HEK293T (cell line): ENCODE measurements around the gene PACS2.

Experiments
- ARNT ChIP-seq: fragments of 450-650 bp; IDR thresholded peaks from 2 replicates; pipeline ENCODE4 v1.6.1; 2017; ENCODE audit warnings: mild to moderate bottlenecking
- BHLHE40 ChIP-seq: fragments of 450-650 bp; IDR thresholded peaks from 2 replicates; pipeline ENCODE4 v1.6.1; 2016; ENCODE audit warnings: mild to moderate bottlenecking, moderate library complexity, borderline replicate concordance
- ELF4 ChIP-seq: fragments of 450-650 bp; IDR thresholded peaks from 2 replicates; pipeline ENCODE4 v1.6.1; 2017; ENCODE audit warnings: antibody characterized with exemption
- FOXK2 ChIP-seq: fragments of 450-650 bp; IDR thresholded peaks from 2 replicates; pipeline ENCODE4 v1.6.1; 2016; ENCODE audit warnings: mild to moderate bottlenecking
- NFRKB ChIP-seq: fragments of 450-650 bp; IDR thresholded peaks from 2 replicates; pipeline ENCODE4 v1.6.1; 2016; ENCODE audit warnings: mild to moderate bottlenecking, moderate library complexity
- SUZ12 ChIP-seq: fragments of 450-650 bp; IDR thresholded peaks from 2 replicates; pipeline ENCODE4 v1.6.1; 2016; ENCODE audit warnings: mild to moderate bottlenecking
- ZNF384 ChIP-seq: fragments of 450-650 bp; IDR thresholded peaks from 2 replicates; pipeline ENCODE4 v1.6.1; 2016
- TF ChIP-seq, protein P1 (sequence below): fragments of 450-650 bp; IDR thresholded peaks from 2 replicates; pipeline ENCODE4 v1.6.1; 2016

- no peak for TF ChIP-seq SUZ12
- TF ChIP-seq BHLHE40 = no peak
- no peak for TF ChIP-seq ARNT
- TF ChIP-seq, protein P1, sequence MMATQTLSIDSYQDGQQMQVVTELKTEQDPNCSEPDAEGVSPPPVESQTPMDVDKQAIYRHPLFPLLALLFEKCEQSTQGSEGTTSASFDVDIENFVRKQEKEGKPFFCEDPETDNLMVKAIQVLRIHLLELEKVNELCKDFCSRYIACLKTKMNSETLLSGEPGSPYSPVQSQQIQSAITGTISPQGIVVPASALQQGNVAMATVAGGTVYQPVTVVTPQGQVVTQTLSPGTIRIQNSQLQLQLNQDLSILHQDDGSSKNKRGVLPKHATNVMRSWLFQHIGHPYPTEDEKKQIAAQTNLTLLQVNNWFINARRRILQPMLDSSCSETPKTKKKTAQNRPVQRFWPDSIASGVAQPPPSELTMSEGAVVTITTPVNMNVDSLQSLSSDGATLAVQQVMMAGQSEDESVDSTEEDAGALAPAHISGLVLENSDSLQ = no peak
- TF ChIP-seq ELF4 = no peak
- TF ChIP-seq NFRKB = no peak
- TF ChIP-seq ZNF384 = no peak
- TF ChIP-seq FOXK2 = no peak
Measured at GRCh38 chr14:105351410-105351809, 36.9 kb downstream of the PACS2 start.
